Inferior parietal cortex (tissue), 1 donor: ENCODE data around the gene HOXC5.
A peak's percentile ranks its signal among the peaks of the same experiment; 100 is the strongest.

Source experiments
- DNase-seq: peaks from one replicate; pipeline ENCODE4 v3.0.0-alpha.2; 2016; ENCODE audit errors: extremely low spot score

HOXC5 gene

DNA sequence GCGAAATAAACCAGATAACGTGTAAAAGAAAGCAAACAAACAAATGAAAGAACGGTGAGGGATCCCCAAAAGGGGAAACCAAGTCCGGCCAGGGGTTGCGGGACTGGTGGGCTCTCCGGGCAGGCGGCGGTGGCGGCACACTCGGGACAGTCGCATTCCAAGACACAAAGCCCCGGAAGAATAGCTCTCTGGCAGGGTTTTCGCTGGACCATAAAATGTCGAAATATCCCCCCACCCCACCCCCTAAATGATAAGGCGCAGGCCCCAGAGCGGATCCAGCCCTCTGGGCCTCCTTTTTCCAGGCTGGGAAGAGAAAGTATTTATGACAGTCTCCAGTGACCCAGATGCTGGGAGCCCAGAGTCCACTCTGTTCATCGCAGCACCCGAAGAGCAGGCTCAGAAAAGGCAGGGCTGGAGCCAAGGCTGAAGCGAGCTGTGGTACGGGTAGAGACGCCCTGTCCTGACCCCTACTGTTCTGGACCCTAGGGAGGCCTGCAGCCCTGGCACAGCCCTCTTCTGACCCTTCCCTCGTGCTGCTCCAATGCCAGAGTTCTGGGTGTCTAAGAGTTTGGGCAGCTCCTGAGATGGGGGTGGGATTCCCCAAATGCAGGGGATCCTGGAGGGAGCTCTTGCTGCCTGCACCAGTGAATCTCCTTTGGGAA lies 26.2 kb upstream of the HOXC5 start:
- DNase-seq = no peak

DNA sequence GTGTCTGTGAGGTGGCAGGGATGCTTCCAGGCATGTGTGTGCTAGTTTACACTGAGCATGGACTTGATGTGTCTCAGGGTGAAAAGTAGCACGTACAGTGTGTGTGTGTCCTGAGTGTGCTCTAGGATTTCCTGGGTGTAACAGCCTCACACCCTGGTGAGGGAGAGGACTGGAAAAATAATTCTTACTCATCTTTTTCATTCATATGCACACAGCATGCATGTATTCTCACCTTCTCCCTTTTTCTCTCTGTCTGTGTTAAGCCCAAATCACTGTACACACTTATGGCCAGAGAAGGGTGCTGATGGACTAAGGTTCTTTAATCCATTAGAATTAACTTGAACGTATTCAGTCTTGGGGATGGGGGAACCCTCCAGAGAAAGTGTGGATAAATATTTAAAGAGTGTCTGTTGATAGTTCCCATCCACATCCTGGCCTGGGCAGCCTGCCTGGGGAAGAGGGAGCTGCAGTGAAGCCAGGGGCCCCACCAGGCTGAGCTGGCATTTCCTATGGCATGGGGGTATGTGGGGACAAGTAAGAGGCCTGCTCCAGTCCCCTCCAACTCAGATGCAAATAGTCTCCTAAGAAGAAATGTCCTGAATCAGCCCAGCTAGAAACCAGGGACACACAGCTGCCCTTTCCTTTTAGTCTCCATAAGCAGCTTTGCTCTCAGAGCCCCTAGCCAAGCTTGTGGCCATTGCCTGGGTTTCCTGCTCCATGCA lies 25.2 kb upstream of the HOXC5 start:
- DNase-seq = no peak

DNA sequence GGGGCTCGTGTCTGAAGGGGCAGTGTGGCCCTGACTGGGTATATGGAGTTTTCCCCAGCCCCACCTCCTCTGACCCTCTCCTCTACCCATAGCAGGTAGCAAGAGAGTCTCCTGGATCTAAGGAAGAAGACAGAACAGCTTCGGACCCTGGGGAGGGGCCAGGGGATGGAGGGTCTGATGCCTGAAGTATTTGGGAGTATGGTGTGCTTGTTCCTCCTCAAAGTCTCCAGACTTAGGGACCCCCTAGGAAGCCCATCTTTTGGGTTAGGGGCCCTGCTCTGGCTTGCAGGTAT lies 24.6 kb upstream of the HOXC5 start:
- DNase-seq = no peak

DNA sequence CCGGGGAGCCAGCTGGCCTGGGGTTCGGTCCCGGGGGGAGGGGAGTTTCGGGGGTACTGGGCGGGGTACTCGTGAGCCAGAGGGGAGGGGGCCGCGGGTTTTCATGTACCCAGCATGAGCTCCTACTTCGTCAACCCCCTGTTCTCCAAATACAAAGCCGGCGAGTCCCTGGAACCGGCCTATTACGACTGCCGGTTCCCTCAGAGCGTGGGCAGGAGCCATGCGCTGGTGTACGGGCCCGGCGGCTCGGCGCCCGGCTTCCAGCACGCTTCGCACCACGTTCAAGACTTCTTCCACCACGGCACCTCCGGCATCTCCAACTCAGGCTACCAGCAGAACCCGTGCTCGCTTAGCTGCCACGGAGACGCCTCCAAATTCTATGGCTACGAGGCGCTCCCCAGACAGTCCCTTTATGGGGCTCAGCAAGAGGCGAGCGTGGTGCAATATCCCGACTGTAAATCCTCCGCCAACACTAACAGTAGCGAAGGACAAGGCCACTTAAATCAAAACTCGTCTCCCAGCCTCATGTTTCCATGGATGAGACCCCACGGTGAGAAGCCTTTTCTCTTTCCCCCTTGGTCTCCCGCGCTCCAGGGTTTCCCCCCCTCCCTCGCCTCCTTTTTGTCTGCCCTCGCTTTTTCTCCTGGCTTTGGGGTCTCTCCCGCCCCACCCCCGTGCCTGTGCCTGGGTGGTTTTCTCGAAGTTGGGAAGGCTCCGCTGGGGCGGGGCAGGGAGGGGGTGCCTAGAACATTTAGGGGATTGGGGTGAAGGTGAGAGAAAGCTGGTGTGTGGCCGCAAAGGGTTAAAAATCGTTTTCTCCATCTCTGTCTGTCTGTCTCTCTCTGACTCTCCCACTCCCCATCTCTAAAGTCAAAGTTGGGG lies 23.4 kb upstream of the HOXC5 start:
- DNase-seq = no peak

DNA sequence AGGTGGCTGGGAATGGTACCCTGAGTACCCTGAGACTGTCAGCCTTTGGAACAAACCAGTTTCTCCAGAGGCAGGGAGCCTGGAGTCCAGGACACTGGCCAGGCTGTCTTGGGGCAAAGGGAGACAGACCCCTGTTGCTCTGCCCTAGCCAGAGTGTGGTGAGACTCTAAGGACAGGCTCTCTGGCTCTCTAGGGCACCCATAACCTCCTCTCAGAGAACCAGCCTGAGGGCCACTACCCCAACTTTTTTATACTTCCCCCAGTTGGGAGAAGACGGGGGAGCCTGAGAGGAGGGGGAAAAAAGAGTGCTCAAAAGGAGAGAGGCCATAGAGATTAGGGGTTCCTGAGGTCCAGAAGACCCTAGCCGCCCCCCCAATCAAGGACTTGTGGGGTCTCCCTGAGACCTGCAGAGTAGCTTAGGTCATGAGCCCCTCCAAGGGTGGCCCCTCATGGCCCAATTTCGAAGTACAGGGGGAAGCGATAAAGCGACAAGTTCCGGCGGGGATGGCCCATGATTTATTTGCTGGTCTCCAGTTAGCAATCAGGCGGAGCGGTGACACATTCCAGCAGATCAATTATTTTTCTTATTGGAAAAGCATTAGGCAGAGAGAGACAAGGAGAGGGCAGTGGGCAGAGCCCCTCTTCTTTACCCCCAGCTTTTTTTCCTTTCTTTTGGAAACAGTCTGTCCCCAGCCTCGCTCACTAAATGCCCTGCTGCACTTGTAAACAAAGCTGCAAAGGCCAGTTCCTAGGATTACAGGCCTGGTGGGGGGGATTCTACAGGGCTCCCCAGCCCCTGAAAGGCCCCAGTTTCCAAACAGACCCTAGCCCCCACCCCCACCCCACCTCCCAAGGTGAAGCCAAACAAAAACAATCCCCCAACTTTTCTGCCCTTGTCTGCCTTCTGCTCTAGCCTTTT lies 22.5 kb upstream of the HOXC5 start:
- DNase-seq = no peak

DNA sequence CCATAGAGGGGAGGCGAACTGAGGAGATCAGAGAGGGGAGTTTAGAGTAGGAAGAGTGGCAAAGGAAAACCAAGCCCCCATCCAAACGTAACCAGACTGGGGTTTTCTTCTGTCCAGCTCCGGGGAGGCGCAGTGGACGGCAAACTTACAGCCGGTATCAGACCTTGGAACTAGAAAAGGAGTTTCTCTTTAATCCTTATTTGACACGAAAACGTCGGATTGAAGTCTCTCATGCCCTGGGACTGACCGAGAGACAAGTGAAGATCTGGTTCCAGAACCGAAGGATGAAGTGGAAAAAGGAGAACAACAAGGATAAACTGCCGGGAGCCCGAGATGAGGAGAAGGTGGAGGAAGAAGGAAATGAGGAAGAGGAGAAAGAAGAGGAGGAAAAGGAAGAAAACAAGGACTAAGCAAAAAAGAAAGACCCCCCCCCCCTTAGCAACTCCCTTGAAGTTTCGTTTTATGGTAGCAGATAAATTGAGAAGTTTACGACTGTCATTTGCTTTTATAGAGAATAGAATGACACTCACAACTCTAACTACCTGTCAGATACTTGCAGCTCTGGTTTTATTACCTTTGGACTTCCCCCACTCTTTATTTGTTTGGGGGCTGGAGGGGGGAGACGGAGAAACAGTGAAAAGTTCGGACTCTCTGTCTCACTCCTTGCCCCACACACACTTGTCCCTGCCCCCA lies 21.7 kb upstream of the HOXC5 start:
- DNase-seq = no peak

DNA sequence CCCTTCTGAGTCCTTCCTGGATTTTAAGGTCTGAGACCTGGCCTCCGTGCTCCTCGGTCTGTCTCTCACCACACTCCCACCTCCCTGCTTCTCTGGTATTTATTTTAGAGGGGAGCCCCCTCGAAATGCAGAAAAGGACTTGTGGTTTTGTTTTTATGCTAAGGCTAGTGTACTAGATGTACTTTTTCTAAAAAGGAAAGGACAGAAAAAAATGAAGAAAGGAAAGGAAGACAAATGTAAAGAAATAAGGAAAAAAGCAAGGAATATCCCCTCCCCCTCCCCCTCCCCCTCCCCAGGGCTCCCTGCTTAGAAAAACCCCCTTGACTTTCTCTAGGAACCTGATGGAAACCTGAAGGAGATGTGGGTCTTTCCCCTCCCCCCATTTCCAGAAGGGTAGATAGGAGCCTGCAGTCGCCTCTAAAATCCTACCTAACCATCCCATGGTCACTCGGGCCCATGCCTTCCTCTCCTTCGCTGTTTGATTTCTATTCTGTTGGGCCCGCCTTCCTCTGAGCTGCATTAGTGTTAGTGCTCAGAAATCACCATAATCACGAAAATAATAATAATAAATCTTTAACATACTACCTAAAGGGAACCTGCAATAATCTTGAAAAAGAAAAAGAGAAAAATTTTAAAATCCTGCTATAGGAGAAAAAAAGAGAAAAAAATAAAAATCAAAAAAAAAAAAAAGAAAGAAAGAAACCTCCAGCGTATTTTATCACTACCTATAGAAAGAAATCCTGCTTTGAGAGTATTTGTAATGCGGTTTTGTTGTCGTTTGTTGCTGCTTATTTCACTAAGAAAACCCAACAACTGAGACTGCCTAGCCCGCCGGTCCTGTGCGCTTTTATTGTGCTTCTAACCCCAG lies 21.0 kb upstream of the HOXC5 start:
- no peak for DNase-seq

DNA sequence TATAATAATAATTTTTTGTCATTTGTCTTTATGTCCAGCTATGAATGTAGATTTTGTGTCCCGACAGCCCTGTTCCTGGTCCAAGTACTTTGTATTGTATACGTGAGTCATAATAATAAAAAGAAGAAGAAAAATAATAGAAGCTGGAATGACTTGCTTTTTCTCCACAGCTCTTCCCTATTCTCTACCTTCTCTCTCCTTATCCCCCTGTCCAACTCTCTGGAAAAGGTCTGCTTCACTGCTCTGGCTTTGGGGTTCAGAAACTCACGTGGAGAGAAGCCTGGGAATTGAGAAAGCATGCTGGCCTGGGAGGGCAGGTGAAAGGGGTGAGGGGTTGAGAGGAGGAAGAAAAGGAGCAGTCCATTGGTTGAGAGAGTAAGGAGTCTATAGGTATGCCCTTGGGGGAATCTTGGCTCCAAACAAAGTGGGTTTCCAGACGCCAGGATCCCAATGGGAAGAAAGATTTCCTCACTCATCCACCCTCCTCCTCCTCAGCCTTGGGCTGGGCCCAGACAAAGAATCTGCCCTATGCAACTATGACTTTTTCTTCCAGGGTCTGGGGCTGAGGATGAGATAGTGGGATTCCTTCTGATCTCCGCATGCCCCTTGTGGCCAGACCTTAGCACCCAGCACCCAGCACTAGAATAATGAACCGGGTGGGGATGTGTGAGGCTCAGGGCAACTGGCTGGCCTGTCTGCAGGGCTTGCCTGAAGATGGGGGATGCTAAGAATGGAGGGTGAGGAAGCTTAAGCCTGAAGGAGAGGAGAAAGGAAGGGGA lies 20.0 kb upstream of the HOXC5 start:
- DNase-seq = no peak

DNA sequence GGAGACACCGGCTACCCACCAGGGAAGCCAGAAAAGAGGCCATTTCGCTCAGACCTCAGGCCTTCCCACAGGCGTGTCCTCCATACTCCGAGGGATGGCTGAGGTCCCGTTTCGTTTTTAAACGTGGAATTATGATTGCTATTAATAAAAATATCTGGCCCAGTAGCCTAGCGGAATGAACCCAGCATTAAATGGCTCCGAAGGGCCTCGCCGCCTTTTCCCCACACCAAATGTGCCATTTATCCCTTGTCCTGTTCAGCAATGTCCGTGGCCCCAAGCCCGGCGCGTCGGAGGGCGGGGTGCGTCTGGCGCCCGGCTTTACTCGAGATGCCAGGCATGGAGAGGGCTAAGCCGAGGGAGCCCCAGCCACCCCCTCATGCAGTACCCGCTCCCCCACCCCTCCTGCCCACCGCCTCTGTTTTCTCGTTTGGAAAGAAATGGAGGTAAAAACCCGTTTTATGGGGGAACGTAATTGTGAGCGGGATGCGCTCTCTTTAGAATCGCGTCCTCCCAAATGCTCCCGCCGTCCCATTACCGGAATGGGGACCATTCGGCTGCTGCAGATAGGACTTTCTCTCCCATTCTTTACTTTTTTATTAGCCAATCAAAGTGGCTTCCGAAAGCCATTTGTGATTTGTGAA lies 18.4 kb upstream of the HOXC5 start:
- no peak for DNase-seq

DNA sequence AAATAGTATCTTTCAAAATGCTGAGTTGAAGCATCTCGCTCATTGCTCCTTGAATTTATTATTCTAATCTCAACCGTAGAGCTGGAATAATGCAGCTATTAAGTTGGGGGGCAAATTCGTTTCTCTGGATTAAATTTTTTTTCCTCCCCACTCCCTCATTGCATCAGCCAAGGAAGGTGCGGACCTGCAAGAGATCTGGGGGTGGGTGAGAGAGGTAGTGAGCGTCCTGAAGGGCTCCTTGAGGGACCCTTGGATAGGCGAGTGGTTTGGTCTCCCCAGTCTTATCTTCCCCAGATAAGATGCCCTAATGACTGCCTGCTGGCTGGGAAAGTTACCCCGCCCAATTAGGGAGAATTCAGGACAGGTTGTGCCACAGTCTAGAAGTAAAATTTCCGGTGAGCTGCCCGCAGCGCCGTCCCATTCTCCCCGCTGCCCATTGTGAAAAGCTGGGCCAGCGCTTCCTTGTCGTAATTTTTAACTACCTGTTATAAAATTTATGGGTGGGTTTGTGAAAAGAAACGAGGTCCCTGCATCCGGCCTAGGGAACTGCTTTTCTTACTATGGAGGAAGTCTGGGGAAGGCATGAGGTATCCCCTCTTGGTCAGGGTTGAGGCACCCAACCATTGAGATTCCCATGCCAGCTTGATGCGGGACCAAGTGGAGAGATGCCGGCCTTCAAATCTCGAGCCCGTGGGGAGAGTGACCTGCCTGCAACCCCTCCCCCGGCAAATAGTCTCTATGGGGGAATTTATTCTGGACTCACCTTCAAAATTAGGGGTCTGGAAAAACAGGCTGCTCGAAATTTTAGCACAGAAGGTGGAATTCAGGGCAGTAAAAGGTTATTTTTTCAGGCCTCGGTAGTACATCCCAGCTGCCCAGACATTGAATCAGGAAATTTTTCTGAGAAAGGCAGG lies 17.6 kb upstream of the HOXC5 start:
- no peak for DNase-seq

DNA sequence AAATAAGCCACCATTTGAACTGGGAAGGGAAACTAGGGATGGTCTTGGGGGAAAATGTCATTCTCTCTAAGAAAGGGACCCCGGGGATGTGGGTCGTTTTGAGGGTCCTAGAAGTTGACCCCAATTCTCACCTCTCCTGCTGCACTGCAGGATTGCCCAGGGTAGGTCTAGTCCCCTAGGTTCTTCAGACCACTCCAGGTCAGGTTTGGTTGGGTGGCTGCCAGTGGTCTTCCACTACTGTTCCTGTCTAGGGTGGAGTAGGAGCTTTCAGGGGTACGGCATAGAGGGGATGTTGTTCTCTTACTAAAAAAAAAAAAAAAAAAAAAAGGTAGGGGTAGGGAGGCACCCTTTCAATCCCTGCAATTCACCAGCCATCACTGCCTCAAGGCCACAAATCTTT lies 16.8 kb upstream of the HOXC5 start:
- DNase-seq = no peak

DNA sequence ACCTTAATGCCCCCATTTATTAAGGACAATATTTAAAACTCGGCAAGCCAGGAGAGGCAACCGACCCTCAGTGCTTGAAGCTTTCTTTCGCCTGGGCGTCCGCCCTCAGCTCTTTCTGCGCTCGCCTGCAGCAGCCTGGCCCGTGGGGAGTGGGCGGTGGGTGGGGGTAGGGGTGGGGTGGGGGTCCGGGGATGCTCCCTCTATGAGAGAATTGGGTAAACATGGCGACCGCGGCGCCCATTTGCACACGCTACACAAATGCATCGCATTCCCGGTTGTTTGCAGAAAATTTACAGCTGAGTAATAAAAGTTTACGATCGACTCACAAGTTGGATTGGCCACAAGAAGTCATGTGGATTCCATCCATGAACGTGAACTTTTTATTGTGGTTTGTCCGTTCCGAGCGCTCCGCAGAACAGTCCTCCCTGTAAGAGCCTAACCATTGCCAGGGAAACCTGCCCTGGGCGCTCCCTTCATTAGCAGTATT lies 16.3 kb upstream of the HOXC5 start:
- DNase-seq = no peak

DNA sequence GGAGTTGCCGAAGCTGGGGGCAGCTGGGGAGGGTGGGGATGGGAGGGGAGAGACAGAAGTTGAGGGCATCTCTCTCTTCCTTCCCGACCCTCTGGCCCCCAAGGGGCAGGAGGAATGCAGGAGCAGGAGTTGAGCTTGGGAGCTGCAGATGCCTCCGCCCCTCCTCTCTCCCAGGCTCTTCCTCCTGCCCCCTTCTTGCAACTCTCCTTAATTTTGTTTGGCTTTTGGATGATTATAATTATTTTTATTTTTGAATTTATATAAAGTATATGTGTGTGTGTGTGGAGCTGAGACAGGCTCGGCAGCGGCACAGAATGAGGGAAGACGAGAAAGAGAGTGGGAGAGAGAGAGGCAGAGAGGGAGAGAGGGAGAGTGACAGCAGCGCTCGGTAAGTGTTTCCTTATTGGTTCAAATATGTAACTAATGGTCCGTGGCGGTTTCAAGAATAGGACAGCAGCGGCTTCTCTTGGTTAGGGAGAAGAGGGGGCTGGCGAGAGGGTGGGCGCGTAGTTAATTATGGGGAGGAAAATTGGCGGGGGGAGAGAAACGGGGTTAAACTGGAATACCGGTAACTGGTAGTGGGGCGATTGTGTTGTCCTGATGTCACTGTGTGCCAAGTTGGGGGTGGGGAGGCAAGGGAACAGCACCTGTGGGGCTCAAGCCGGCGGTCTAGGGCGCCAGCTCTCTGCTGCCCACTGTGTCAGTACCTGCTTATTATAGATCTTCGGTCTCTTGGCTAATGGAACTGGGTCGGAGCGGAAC lies 15.6 kb upstream of the HOXC5 start:
- DNase-seq = no peak

DNA sequence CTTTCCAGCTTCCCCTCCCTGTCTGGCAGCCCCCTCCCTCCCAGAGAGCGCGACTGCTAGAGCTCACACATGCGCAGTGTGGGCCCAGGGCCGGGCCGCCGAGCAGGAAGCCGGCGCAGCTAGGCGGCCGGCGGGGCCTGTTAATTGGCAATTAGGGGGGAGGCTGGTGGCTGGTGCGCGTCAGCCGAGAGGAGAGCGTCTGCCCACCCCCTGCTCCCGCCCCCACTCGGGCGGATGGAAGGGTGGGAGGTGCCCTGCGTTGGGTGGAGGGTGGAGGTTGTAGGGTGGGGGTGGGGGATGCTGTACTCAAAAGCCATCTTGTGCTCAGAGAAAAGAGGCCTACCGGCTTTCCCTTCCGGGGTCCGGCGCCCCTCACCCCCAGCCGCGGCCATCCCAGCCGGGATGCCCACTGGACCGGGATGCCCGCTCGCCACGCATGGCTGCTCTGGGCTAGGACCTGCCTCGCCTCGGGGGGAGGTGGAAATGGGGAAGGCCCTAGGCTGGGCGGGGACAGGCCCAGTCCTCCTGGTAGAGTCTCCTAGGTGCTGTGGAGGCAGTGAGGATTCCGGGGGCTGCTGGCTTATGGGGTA lies 14.9 kb upstream of the HOXC5 start:
- peak; percentile 25 for DNase-seq

DNA sequence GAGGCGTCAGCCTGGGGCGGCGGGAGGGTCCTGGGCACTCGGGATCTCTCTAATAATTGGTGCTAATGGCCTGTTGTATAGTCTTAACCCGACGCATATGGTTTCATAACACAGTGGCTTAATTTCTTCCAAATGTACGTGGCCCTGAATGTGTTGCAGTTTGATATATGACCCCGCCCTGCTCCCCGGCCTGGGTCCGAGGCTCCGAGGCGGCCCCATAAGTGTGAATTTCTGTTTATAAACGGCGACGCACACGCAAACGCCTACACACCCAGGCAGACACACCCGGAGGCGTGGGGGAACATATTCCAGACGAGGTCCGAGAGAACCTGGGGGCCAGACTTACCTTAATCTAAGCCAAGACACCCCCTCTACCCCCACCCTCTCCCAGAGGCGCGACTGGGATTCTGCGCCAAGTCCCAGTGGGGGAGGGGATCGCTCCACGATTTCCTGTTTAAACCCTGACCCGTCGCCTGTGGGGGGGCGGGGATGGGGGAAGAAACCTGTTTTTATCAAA lies 14.3 kb upstream of the HOXC5 start:
- DNase-seq = no peak

DNA sequence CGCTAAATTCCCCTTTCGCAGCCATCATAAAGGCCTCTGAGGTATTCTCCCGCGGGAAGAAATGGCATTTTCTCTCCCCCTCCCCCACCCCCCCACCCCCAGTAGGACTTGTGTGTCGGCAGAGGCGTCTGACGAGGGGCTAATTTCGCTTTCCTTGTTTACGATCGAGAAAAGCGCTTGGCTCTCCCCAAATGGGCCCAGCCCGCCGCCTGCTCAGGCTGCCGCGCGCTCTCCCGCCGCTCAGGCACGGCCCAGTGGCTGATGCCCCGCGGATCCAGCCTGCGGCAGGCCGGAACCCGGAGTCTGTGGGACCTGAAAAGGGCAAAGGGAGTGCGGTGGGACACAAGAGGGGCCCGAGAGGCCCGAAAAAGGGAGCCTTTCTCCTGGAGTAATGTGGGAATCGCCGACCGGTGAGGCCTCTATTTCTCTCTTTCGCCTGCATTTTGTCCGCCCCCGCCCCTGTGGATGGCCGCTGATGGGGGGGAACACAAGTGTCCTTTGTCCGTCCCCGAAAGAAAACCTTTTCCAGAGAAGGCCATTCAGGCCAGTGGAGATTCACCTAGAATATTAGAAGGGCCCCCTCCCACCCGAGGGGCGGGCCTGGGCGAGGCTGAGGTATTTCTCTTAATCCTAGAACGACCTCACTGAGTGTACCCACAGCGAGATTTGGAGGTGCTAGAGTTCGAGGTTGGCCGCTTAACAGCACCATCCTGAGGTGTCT lies 13.6 kb upstream of the HOXC5 start:
- DNase-seq = no peak
